ENCODE measurements around the gene PTPRH. TPM values are rescaled to one million over a fixed set of nuclear protein-coding genes. Genes with fewer than 3 reads are reported as not detected.
A peak's percentile ranks its signal among the peaks of the same experiment; 100 is the strongest.

Gene PTPRH
- polyA plus RNA-seq, 1 of the 3 experiments (the other 2 are of a cell fraction), result 1.1 TPM

GRCh38 chr19:55216461-55217198 is 7.3 kb upstream of the PTPRH start:
- H2AFZ ChIP-seq (ENCODE audit: low read depth), result no peak overlapping the region
- no peaks in the 10 kb centered on the region for H3K79me2 ChIP-seq (ENCODE audit: insufficient read depth)
- ChIA-PET POLR2A (interaction anchor here (0.7 to 1.9 kb wide), 8 partner anchors 11 to 191 kb away, joined by 3 to 17 read pairs (median 3); partner anchors contain the start of genes KMT5C, PPP6R1, SYT5 and TMEM86B), CTCF (interaction anchor here (1.0 to 1.9 kb wide), 5 partner anchors 37 to 75 kb away, joined by 3 to 6 read pairs (median 4); partner anchors contain the start of gene SYT5)
- peaks cover 13% of the 10 kb centered on the region for H3F3A ChIP-seq (replicated peaks; ENCODE audit: insufficient read depth)
- peak overlapping the region; percentile 83 to 88 for H3K27ac ChIP-seq (ENCODE audit: low read depth in 2 of 2, low read length in 1 of 2)
- H3K9me2 ChIP-seq, result no peaks in the 10 kb centered on the region
- no peaks in the 10 kb centered on the region for H3K9me3 ChIP-seq
- no peaks in the 10 kb centered on the region for H3K36me3 ChIP-seq (replicated peaks in 1 of 2; ENCODE audit: control insufficient read depth in 1 of 2, insufficient read depth in 2 of 2, low read length in 1 of 2)
- peak overlapping the region; percentile 22; the same call in 1 of the 2 replicates for H3K9ac ChIP-seq
- peak overlapping the region; percentile 84 for H3K4me2 ChIP-seq
- H3K4me1 ChIP-seq (ENCODE audit: control insufficient read depth in 1 of 2, insufficient read depth in 2 of 2, low read depth in 1 of 2, low read length in 1 of 2), result peaks cover 0 to 5% of the 10 kb centered on the region in 2 experiments; a peak in 1 of 4 replicates
- peak; percentile 91 for DNase-seq
- no peaks in the 10 kb centered on the region for H4K20me1 ChIP-seq (ENCODE audit: insufficient read depth)
- H3K27me3 ChIP-seq (ENCODE audit: insufficient read depth), result no peaks in the 10 kb centered on the region
- WGBS (ENCODE audit: low lambda C conversion rate), result under 1% methylated on average over 24 of the region's 36 CpGs
- peak overlapping the region; percentile 59 to 66 for H3K4me3 ChIP-seq (ENCODE audit: low read depth in 2 of 2, low read length in 1 of 2)
- peak; percentile 88 for TF ChIP-seq CHD2 (IDR thresholded peaks at IDR 0.05; ENCODE audit: low read length, partially characterized antibody)
- peak; percentile 64 to 81; a peak in 3 of 4 replicates for TF ChIP-seq EP300 (IDR thresholded peaks at IDR 0.05; ENCODE audit: borderline replicate concordance in 1 of 2, low read depth in 1 of 2, low read length in 1 of 2)
- TF ChIP-seq USF2 (IDR thresholded peaks at IDR 0.05; ENCODE audit: borderline replicate concordance, low read depth, low read length), result 0 out of 2 replicates have a peak, but pooled peaks have one; percentile 4
- no peak for TF ChIP-seq USF1 (IDR thresholded peaks at IDR 0.05; ENCODE audit: borderline replicate concordance, low read depth)
- peak; percentile 87 for TF ChIP-seq PBX3 (IDR thresholded peaks at IDR 0.05)
- peak; percentile 84 for TF ChIP-seq NFIC (IDR thresholded peaks at IDR 0.05; ENCODE audit: borderline replicate concordance)
- TF ChIP-seq CTCF (IDR thresholded peaks at IDR 0.05), result no peak
- TF ChIP-seq RAD21 (IDR thresholded peaks at IDR 0.05; ENCODE audit: low read length), result peak; percentile 48
- TF ChIP-seq YY1 (IDR thresholded peaks at IDR 0.05; ENCODE audit: low read depth), result peak; percentile 79; the same call in 1 of the 2 replicates
- peak; percentile 99 for TF ChIP-seq FOSL2 (IDR thresholded peaks at IDR 0.05; ENCODE audit: borderline replicate concordance, low read depth)
- peak; percentile 82 for TF ChIP-seq TCF12 (IDR thresholded peaks at IDR 0.05)
- TF ChIP-seq RCOR1 (IDR thresholded peaks at IDR 0.05; ENCODE audit: low read length), result peak; percentile 76
- TF ChIP-seq RXRA (IDR thresholded peaks at IDR 0.05; ENCODE audit: borderline replicate concordance, low read depth), result peak; percentile 89
- TF ChIP-seq ZBTB33 (IDR thresholded peaks at IDR 0.05; ENCODE audit: borderline replicate concordance, low read depth), result peak; percentile 56; the same call in 1 of the 2 replicates
- TF ChIP-seq POLR2AphosphoS5 (IDR thresholded peaks at IDR 0.05; ENCODE audit: low read depth, low read length), result peak; percentile 76
- peak; percentile 71; the same call in 1 of the 2 replicates for TF ChIP-seq MEF2A (IDR thresholded peaks at IDR 0.05; ENCODE audit: borderline replicate concordance, low read depth)
- peak; percentile 96 for TF ChIP-seq ELF1 (IDR thresholded peaks at IDR 0.05)
- peak; percentile 91 for TF ChIP-seq RFX5 (IDR thresholded peaks at IDR 0.05; ENCODE audit: low read length)
- TF ChIP-seq GATA2 (CRISPR knock-in tag; IDR thresholded peaks at IDR 0.05), result peak; percentile 67
- TF ChIP-seq NRF1 (IDR thresholded peaks at IDR 0.05; ENCODE audit: low read depth, low read length), result no peak
- no peak for TF ChIP-seq FOXM1 (IDR thresholded peaks at IDR 0.05; ENCODE audit: low read depth)
- TF ChIP-seq IRF3 (IDR thresholded peaks at IDR 0.05; ENCODE audit: low read depth, low read length), result no peak
- TF ChIP-seq MAX (IDR thresholded peaks at IDR 0.05; ENCODE audit: low read depth), result peak; percentile 92
- TF ChIP-seq SMC3 (IDR thresholded peaks at IDR 0.05; ENCODE audit: low read depth, low read length), result peak; percentile 35; the same call in 1 of the 2 replicates
- peak; percentile 100 for TF ChIP-seq JUND (IDR thresholded peaks at IDR 0.05)

Data from SK-N-SH (cell line).